Activated CD4-positive, alpha-beta memory T cell treated with anti-CD3 and anti-CD28 coated beads, Interleukin-2, amount 10 ng/mL, durations not matched to agents 7 days and 5 days (primary cell): ENCODE measurements around the gene GMDS. TPM values are rescaled to one million over a fixed set of nuclear protein-coding genes. Genes with fewer than 3 reads are reported as not detected.

Experiments
- CTCF ChIA-PET: fragments of 350-600 bp; sonication (Branson Sonifier 250); formaldehyde crosslinking; loops from one replicate; lab custom pipeline; 2021; ENCODE audit warnings: antibody characterized with exemption, inconsistent platforms; lab: Charles Lee
- POLR2A ChIA-PET: fragments of 350-600 bp; sonication (Branson Sonifier 250); formaldehyde crosslinking; loops from one replicate; lab custom pipeline; 2021; ENCODE audit warnings: antibody characterized with exemption; lab: Charles Lee
- DNase-seq: peaks from one replicate; pipeline ENCODE4 v3.0.0-alpha.2; 2020
- H3K27ac Mint-ChIP-seq: one replicate; pipeline ENCODE4 v1.8.0; 2021; ENCODE audit warnings: mild to moderate bottlenecking, mixed read lengths
- H3K27me3 Mint-ChIP-seq: one replicate; pipeline ENCODE4 v1.8.0; 2021; ENCODE audit warnings: mixed read lengths
- H3K36me3 Mint-ChIP-seq: one replicate; pipeline ENCODE4 v1.8.0; 2021; ENCODE audit warnings: low read depth, mixed read lengths
- H3K4me1 Mint-ChIP-seq: one replicate; pipeline ENCODE4 v1.8.0; 2021; ENCODE audit warnings: mixed read lengths
- H3K4me3 Mint-ChIP-seq: one replicate; pipeline ENCODE4 v1.8.0; 2021; ENCODE audit warnings: mild to moderate bottlenecking, mixed read lengths
- H3K9me3 Mint-ChIP-seq: one replicate; pipeline ENCODE4 v1.8.0; 2021; ENCODE audit warnings: mixed read lengths
- total RNA-seq, 2 experiments: library from RNA; stranded (reverse); gene quantifications; one replicate each; pipeline ENCODE4 v1.2.3, GENCODE V29; 2021

Gene GMDS
- total RNA-seq, 2 experiments from 2014 or later, result 23.7 to 24.7 TPM

GRCh38 chr6:2230659-2231277, 14.6 kb downstream of the GMDS start:
- Mint-ChIP-seq H3K36me3 (peaks cover 4% of the 10 kb centered on the region), H3K4me3 (no peak overlapping the region), H3K27ac (no peak overlapping the region), H3K9me3 (no peaks in the 10 kb centered on the region), H3K4me1 (peaks cover 26% of the 10 kb centered on the region), H3K27me3 (no peaks in the 10 kb centered on the region)
- no peak for DNase-seq
- POLR2A ChIA-PET, result interaction anchor here (0.9 kb wide), 1 partner anchor 16 kb away, joined by 4 read pairs; no protein-coding TSS in a partner anchor
- CTCF ChIA-PET, result no interaction called here

GRCh38 chr6:2229742-2230141, 15.7 kb downstream of the GMDS start:
- H3K27ac Mint-ChIP-seq, result no peak overlapping the region
- H3K36me3 Mint-ChIP-seq, result peaks cover 4% of the 10 kb centered on the region

GRCh38 chr6:2229039-2229438, 16.4 kb downstream of the GMDS start:
- H3K9me3 Mint-ChIP-seq, result no peaks in the 10 kb centered on the region
- no peak overlapping the region for H3K4me3 Mint-ChIP-seq
- peaks cover 26% of the 10 kb centered on the region for H3K4me1 Mint-ChIP-seq
- H3K27me3 Mint-ChIP-seq, result no peaks in the 10 kb centered on the region
- ChIA-PET POLR2A (no interaction called here), CTCF (interaction anchor here (1.3 kb wide), 1 partner anchor 20 kb away, joined by 4 read pairs; no protein-coding TSS in a partner anchor)
- no peak overlapping the region for H3K27ac Mint-ChIP-seq
- peaks cover 4% of the 10 kb centered on the region for H3K36me3 Mint-ChIP-seq
- no peak for DNase-seq

More at GRCh38 chr6:2229742-2230141, 15.7 kb downstream of the GMDS start:
- H3K27me3 Mint-ChIP-seq, result no peaks in the 10 kb centered on the region
- POLR2A ChIA-PET, result no interaction called here
- H3K4me3 Mint-ChIP-seq, result no peak overlapping the region
- no peaks in the 10 kb centered on the region for H3K9me3 Mint-ChIP-seq
- no peak for DNase-seq
- H3K4me1 Mint-ChIP-seq, result peaks cover 26% of the 10 kb centered on the region
- CTCF ChIA-PET, result no interaction called here

DNA sequence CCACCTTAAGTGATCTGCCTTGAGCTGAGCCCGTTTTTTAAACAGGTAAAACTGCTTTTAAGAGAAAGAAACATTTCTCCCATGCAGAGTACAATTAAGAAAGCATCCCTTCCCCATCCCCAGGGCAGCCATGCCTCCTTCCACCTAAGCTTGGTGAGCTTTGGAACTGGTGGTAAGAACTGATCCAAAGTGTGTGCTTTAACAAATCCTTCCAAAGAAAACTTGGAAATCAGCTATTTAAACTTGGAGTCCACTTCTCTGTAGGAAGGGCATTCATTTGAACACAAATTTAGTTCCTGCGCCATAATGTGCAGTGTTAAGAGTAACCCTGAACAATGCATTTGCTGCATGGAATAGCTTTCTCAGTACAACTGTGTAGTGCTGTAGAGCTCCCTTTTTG, 17.0 kb downstream of the GMDS start:
- no peak for DNase-seq
- peaks cover 4% of the 10 kb centered on the region for H3K36me3 Mint-ChIP-seq
- CTCF ChIA-PET, result interaction anchor here (1.3 kb wide), 1 partner anchor 20 kb away, joined by 4 read pairs; no protein-coding TSS in a partner anchor
- H3K27me3 Mint-ChIP-seq, result no peaks in the 10 kb centered on the region
- POLR2A ChIA-PET, result no interaction called here
- peaks cover 26% of the 10 kb centered on the region for H3K4me1 Mint-ChIP-seq
- no peak overlapping the region for H3K4me3 Mint-ChIP-seq
- H3K27ac Mint-ChIP-seq, result no peak overlapping the region
- no peaks in the 10 kb centered on the region for H3K9me3 Mint-ChIP-seq

DNA sequence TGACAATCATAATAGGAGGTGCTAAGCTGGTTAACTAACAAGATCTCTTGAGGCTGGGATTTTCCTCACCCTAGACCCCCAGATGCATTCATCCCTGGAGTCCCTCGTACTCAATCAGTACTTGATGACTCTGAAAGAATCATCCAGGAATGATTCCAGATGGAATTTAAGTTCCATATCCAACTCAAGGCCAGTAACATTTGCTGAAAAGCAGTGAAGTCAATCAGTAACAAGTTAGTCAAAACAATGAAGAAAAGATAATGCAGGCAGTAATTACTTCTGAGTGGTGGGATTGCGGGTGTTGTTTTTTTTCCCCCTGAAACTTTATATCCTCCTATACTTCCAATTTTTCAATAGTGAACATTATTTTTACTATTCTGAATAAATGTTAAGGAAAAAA, 18.6 kb downstream of the GMDS start:
- DNase-seq, result no peak
- no peaks in the 10 kb centered on the region for H3K36me3 Mint-ChIP-seq
- H3K4me3 Mint-ChIP-seq, result no peak overlapping the region
- no peak overlapping the region for H3K27ac Mint-ChIP-seq
- H3K4me1 Mint-ChIP-seq, result peaks cover 20% of the 10 kb centered on the region
- no peaks in the 10 kb centered on the region for H3K27me3 Mint-ChIP-seq
- ChIA-PET CTCF (no interaction called here), POLR2A (no interaction called here)
- no peaks in the 10 kb centered on the region for H3K9me3 Mint-ChIP-seq

DNA sequence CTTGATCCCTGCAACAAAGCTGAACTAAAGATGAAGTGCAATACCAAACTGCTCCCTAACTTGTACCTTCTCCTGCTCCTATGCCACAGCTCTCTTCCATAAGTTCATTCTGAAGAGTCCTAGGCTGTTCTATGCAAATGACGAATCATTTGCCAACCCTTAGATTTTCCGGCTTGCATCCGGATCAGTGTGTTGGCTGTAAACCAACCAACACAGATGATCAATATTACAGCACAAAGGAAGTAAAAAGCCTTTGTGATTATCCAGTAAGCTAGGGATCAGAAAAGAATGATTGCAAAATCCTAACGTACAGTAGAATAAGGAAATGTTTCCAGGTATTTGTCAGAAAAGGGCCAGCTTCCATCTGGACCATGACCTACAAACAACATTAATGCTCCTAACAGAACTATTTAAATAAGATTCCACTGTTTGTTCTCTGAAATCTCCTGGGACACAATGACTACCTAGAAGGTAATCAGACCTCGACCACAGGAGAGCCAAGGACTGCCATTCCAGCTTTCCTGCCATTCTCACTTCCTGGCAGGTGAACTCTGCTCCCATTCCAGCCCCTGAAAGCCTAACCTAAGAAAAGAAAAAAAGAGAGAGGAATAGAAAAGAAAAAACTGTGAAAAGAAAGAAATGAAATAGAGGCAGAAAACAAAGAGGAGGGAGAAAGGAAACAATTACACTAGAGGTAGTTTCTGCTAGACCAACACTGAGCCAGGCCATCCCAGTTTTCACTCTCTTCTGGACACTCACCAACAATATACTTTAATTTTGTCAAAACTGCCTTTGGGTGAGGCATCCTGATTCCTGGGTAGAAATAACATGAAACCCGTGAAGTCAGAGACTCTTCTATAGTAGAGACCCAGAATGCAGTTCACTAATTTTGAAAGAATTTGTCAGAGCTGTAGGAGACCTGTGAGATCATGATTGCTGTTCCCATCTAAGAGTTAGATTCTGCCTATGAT, 19.7 kb downstream of the GMDS start:
- no peak overlapping the region for H3K4me3 Mint-ChIP-seq
- no peak for DNase-seq
- CTCF ChIA-PET, result interaction anchor here (0.7 kb wide), 1 partner anchor 16 kb away, joined by 6 read pairs; no protein-coding TSS in a partner anchor
- POLR2A ChIA-PET, result no interaction called here
- peaks cover 15% of the 10 kb centered on the region for H3K4me1 Mint-ChIP-seq
- H3K27me3 Mint-ChIP-seq, result no peaks in the 10 kb centered on the region
- H3K36me3 Mint-ChIP-seq, result no peaks in the 10 kb centered on the region
- H3K9me3 Mint-ChIP-seq, result no peaks in the 10 kb centered on the region
- no peak overlapping the region for H3K27ac Mint-ChIP-seq

- Mint-ChIP-seq H3K36me3 (no peaks in the 10 kb centered on the region), H3K27ac (no peak overlapping the region), H3K9me3 (no peaks in the 10 kb centered on the region), H3K4me3 (no peak overlapping the region), H3K4me1 (peaks cover 15% of the 10 kb centered on the region), H3K27me3 (no peaks in the 10 kb centered on the region)
- POLR2A ChIA-PET, result no interaction called here
- CTCF ChIA-PET, result interaction anchor here (1.5 kb wide), 1 partner anchor 16 kb away, joined by 4 read pairs; no protein-coding TSS in a partner anchor
- no peak for DNase-seq
Measured at GRCh38 chr6:2224847-2225382, 20.5 kb downstream of the GMDS start.

GRCh38 chr6:2222275-2222842, 23.0 kb downstream of the GMDS start:
- peaks cover 15% of the 10 kb centered on the region for H3K4me1 Mint-ChIP-seq
- H3K36me3 Mint-ChIP-seq, result no peaks in the 10 kb centered on the region
- ChIA-PET CTCF (interaction anchor here (0.6 to 1.6 kb wide), 3 partner anchors 10 to 412 kb away, joined by 3 to 4 read pairs (median 4); no protein-coding TSS in a partner anchor), POLR2A (no interaction called here)
- no peaks in the 10 kb centered on the region for H3K27me3 Mint-ChIP-seq
- no peaks in the 10 kb centered on the region for H3K9me3 Mint-ChIP-seq
- H3K4me3 Mint-ChIP-seq, result peak overlapping the region; percentile 80
- peak overlapping the region; percentile 79 for H3K27ac Mint-ChIP-seq
- no peak for DNase-seq

DNA sequence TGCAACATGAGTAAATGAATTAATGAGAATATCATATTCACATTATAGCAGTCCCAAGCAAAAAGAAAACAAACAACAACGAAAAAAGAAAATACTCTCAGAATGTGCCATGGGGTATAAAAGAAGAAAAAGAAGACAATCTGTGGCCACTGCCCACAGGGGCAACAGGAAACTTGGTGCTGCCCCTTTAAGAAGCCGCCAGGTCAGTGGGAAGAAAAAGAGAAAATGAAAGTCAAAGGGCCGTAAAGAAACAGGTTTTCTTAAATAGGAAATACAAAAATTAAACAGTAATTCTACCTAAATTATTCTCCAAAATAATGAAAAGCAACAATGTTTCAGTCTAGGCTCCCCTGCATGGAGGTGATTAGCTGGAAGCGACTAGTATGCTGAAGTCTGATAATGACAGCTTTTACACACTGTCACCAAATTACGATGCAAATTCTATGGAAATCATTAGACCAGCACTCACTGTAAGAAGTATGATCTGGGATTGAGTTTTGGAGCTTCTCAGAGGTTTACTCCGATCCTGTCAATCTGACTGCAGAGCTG, 23.6 kb downstream of the GMDS start:
- no peaks in the 10 kb centered on the region for H3K27me3 Mint-ChIP-seq
- POLR2A ChIA-PET, result no interaction called here
- no peaks in the 10 kb centered on the region for H3K36me3 Mint-ChIP-seq
- no peak for DNase-seq
- CTCF ChIA-PET, result interaction anchor here (0.6 to 1.6 kb wide), 4 partner anchors 9 to 413 kb away, joined by 3 to 5 read pairs (median 4); no protein-coding TSS in a partner anchor
- peaks cover 15% of the 10 kb centered on the region for H3K4me1 Mint-ChIP-seq
- peak overlapping the region; percentile 79 for H3K27ac Mint-ChIP-seq
- H3K9me3 Mint-ChIP-seq, result no peaks in the 10 kb centered on the region
- peak overlapping the region; percentile 80 for H3K4me3 Mint-ChIP-seq

- ChIA-PET POLR2A (no interaction called here), CTCF (no interaction called here)
- H3K9me3 Mint-ChIP-seq, result no peaks in the 10 kb centered on the region
- H3K36me3 Mint-ChIP-seq, result no peaks in the 10 kb centered on the region
- peaks cover under 1% of the 10 kb centered on the region for H3K27me3 Mint-ChIP-seq
- no peak overlapping the region for H3K4me3 Mint-ChIP-seq
- no peak overlapping the region for H3K27ac Mint-ChIP-seq
- no peak for DNase-seq
- H3K4me1 Mint-ChIP-seq, result peaks cover 15% of the 10 kb centered on the region
Measured at GRCh38 chr6:2220154-2220553, 25.3 kb downstream of the GMDS start.

DNA sequence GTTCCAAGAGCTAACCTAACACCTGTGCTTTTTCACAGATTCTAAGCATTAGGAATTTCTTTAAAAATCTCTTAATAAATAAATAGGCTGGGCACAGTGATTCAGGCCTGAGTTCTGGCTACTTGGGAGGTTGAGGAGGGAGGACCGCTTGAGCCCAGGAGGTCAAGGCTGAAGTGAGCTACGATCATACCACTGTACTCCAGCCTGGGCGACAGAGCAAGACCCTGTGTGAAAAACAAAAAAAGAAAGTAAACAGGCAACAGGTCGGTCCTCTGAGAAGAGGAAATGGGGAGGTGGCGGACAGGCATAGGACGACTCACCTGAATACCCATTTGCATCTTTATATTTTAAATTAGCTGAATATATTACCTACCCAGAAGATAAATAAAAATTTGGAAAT, 26.5 kb downstream of the GMDS start:
- no peaks in the 10 kb centered on the region for H3K36me3 Mint-ChIP-seq
- H3K27me3 Mint-ChIP-seq, result peaks cover 3% of the 10 kb centered on the region
- no peak overlapping the region for H3K4me3 Mint-ChIP-seq
- ChIA-PET CTCF (no interaction called here), POLR2A (no interaction called here)
- no peak overlapping the region for H3K27ac Mint-ChIP-seq
- H3K9me3 Mint-ChIP-seq, result no peaks in the 10 kb centered on the region
- H3K4me1 Mint-ChIP-seq, result peaks cover 15% of the 10 kb centered on the region
- DNase-seq, result no peak

GRCh38 chr6:2216794-2217383, 28.5 kb downstream of the GMDS start:
- Mint-ChIP-seq H3K9me3 (no peaks in the 10 kb centered on the region), H3K4me1 (peaks cover 7% of the 10 kb centered on the region), H3K4me3 (no peak overlapping the region), H3K36me3 (no peaks in the 10 kb centered on the region), H3K27me3 (peaks cover 3% of the 10 kb centered on the region), H3K27ac (no peak overlapping the region)
- DNase-seq, result no peak
- POLR2A ChIA-PET, result no interaction called here
- CTCF ChIA-PET, result no interaction called here
